K562 (cell line): ENCODE data around the gene TMEM30A. TPM values are rescaled to one million over a fixed set of nuclear protein-coding genes. Genes with fewer than 3 reads are reported as not detected.

Experiments used
- E2F3 ChIP-seq: fragments of 250-450 bp; sonication (Bioruptor Pico); IDR thresholded peaks from 2 replicates; pipeline ENCODE4 v1.4.0; 2020; ENCODE audit warnings: mild to moderate bottlenecking
- EP300 ChIP-seq: IDR thresholded peaks from 2 replicates; pipeline ENCODE4 v1.6.1; 2012; ENCODE audit warnings: low read length, improper control_type of control experiment
- HDAC6 ChIP-seq: IDR thresholded peaks from 2 replicates; pipeline ENCODE4 v1.6.1; 2012; ENCODE audit warnings: low read depth, mild to moderate bottlenecking, control low read depth, inconsistent platforms, low read length, moderate library complexity
- KAT7 ChIP-seq: sonication (generic); formaldehyde crosslinking; IDR thresholded peaks from 2 replicates; pipeline ENCODE4 v1.8.0; 2022; ENCODE audit warnings: missing genetic modification reagents, mild to moderate bottlenecking, borderline replicate concordance
- MCM3 ChIP-seq: fragments of 450-650 bp; IDR thresholded peaks from 2 replicates; pipeline ENCODE4 v1.6.1; 2016
- RBM15 ChIP-seq: fragments of 200-400 bp; formaldehyde crosslinking; IDR thresholded peaks from 2 replicates; pipeline ENCODE4 v1.6.1; 2018; ENCODE audit warnings: mild to moderate bottlenecking, low read length, moderate library complexity; ENCODE audit not compliant: insufficient read depth
- polyA plus RNA-seq, 8 experiments: library from polyadenylated mRNA; depleted of rRNA in 4 of 8; stranded (reverse) in 5 of 8; unstranded in 3 of 8; fragments of >200 nt; fragmentation: Nextera tagmentation in 2 of 8; fragmentation: Illumina TruSeq in 1 of 8; extraction: Ambion mirVana in 2 of 8; extraction: Trizol in 1 of 8; gene quantifications; 2 replicates each; pipeline versions ENCODE4 v1.2.1 to v1.2.3, GENCODE V29; 2011 to 2014; ENCODE audit warnings: inconsistent platforms in 1 of 8, missing spikeins in 1 of 8
- total RNA-seq, 7 experiments: library from RNA; depleted of rRNA in 6 of 7; stranded (reverse); fragments of >200 nt in 6 of 7; fragmentation: Illumina TruSeq in 2 of 7; extraction: Trizol in 2 of 7; gene quantifications; 2 replicates each; pipeline versions ENCODE4 v1.2.1 to v1.2.3, GENCODE V29; 2011 to 2021; ENCODE audit warnings: low replicate concordance in 1 of 7
- TF ChIP-seq, protein P1 (sequence below), 2 experiments: fragments of 450-650 bp; formaldehyde crosslinking in 1 of 2; IDR thresholded peaks; 2 replicates each; pipeline versions ENCODE4 v1.4.0 to v1.6.1; 2014 to 2020; ENCODE audit warnings: mild to moderate bottlenecking in 2 of 2, borderline replicate concordance in 1 of 2, low read depth in 1 of 2
- TF ChIP-seq, protein P2 (sequence below): fragments of 450-650 bp; IDR thresholded peaks from 2 replicates; pipeline ENCODE4 v1.6.1; 2016; ENCODE audit warnings: low read depth

The TMEM30A gene
- total and polyA plus RNA-seq, 9 of the 15 experiments (the other 6 are each of a cell fraction or from before 2014, with no cell fraction given): 6.5 to 31.2 (median 16.3) TPM

DNA sequence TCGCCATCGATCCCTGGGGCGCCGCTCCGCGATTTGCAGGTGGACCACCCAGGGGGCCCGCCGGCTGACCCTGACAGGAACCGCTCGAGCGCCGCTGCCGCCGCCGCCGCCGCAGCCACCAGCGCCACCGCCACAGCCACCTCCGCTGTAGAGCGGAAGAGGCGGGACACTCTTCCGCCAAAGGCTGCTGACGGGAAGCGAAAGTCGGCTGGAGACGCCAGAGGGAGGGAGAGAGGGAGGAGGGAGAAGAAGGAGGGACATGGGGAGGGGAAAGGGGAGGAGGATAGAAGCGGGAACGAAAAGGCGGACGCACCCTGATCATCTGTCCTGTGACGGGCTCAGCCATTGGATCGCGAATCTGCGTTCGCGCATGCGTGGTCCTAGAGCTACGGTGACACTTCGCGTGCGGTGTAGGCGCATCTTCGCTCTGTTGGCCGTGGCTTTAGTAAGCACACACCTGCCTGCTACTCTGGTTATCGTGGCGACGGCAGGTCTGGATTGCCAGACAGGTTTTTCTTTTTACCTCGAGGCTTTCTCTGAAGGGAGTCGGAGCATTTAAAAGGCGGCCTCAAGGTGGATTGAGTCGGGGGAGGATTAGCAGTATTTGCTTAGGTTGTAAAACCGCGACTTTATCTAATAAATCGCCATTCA is at the start of gene TMEM30A (continued):
- TF ChIP-seq, protein P1, sequence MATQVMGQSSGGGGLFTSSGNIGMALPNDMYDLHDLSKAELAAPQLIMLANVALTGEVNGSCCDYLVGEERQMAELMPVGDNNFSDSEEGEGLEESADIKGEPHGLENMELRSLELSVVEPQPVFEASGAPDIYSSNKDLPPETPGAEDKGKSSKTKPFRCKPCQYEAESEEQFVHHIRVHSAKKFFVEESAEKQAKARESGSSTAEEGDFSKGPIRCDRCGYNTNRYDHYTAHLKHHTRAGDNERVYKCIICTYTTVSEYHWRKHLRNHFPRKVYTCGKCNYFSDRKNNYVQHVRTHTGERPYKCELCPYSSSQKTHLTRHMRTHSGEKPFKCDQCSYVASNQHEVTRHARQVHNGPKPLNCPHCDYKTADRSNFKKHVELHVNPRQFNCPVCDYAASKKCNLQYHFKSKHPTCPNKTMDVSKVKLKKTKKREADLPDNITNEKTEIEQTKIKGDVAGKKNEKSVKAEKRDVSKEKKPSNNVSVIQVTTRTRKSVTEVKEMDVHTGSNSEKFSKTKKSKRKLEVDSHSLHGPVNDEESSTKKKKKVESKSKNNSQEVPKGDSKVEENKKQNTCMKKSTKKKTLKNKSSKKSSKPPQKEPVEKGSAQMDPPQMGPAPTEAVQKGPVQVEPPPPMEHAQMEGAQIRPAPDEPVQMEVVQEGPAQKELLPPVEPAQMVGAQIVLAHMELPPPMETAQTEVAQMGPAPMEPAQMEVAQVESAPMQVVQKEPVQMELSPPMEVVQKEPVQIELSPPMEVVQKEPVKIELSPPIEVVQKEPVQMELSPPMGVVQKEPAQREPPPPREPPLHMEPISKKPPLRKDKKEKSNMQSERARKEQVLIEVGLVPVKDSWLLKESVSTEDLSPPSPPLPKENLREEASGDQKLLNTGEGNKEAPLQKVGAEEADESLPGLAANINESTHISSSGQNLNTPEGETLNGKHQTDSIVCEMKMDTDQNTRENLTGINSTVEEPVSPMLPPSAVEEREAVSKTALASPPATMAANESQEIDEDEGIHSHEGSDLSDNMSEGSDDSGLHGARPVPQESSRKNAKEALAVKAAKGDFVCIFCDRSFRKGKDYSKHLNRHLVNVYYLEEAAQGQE (IDR thresholded peaks at IDR 0.05; ENCODE audit: borderline replicate concordance): peak; percentile 31; the same call in 1 of the 2 replicates
- TF ChIP-seq, protein P1 (CRISPR knock-in tag; IDR thresholded peaks at IDR 0.05; ENCODE audit: low read depth): no peak
- no peak for TF ChIP-seq MCM3
- TF ChIP-seq, protein P2, sequence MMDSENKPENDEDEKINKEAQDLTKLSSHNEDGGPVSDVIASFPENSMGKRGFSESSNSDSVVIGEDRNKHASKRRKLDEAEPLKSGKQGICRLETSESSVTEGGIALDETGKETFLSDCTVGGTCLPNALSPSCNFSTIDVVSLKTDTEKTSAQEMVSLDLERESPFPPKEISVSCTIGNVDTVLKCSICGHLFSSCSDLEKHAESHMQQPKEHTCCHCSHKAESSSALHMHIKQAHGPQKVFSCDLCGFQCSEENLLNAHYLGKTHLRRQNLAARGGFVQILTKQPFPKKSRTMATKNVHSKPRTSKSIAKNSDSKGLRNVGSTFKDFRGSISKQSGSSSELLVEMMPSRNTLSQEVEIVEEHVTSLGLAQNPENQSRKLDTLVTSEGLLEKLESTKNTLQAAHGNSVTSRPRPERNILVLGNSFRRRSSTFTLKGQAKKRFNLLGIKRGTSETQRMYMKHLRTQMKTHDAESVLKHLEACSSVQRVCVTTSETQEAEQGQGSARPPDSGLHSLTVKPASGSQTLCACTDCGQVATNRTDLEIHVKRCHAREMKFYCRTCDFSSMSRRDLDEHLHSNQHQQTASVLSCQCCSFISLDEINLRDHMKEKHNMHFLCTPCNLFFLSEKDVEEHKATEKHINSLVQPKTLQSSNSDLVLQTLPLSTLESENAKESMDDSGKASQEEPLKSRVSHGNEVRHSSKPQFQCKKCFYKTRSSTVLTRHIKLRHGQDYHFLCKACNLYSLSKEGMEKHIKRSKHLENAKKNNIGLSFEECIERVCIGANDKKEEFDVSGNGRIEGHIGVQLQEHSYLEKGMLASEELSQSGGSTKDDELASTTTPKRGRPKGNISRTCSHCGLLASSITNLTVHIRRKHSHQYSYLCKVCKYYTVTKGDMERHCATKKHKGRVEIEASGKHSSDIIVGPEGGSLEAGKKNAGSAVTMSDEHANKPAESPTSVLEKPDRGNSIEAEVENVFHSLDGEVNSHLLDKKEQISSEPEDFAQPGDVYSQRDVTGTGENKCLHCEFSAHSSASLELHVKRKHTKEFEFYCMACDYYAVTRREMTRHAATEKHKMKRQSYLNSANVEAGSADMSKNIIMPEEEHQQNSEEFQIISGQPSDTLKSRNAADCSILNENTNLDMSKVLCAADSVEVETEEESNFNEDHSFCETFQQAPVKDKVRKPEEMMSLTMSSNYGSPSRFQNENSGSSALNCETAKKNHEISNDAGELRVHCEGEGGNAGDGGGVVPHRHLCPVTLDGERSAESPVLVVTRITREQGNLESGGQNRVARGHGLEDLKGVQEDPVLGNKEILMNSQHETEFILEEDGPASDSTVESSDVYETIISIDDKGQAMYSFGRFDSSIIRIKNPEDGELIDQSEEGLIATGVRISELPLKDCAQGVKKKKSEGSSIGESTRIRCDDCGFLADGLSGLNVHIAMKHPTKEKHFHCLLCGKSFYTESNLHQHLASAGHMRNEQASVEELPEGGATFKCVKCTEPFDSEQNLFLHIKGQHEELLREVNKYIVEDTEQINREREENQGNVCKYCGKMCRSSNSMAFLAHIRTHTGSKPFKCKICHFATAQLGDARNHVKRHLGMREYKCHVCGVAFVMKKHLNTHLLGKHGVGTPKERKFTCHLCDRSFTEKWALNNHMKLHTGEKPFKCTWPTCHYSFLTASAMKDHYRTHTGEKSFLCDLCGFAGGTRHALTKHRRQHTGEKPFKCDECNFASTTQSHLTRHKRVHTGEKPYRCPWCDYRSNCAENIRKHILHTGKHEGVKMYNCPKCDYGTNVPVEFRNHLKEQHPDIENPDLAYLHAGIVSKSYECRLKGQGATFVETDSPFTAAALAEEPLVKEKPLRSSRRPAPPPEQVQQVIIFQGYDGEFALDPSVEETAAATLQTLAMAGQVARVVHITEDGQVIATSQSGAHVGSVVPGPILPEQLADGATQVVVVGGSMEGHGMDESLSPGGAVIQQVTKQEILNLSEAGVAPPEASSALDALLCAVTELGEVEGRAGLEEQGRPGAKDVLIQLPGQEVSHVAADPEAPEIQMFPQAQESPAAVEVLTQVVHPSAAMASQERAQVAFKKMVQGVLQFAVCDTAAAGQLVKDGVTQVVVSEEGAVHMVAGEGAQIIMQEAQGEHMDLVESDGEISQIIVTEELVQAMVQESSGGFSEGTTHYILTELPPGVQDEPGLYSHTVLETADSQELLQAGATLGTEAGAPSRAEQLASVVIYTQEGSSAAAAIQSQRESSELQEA: peak; percentile 78
- TF ChIP-seq HDAC6: no peak
- TF ChIP-seq EP300: peak; percentile 57
- no peak for TF ChIP-seq KAT7 (CRISPR knock-in tag)
- no peak for TF ChIP-seq RBM15
- TF ChIP-seq E2F3 (CRISPR knock-in tag): no peak
